WTC11 (cell line): ENCODE results near the gene PLXNC1. TPM values are rescaled to one million over a fixed set of nuclear protein-coding genes. Genes with fewer than 3 reads are reported as not detected.

Experiments used
- ATAC-seq: fragments of 200-7000 bp; cut with Tn5 transposase; 2 replicates; pipeline ENCODE4 v1.10.0; 2021; ENCODE audit warnings: mild to moderate bottlenecking, moderate library complexity
- CTCF ChIA-PET: fragments of 300-600 bp; sonication (Branson Sonifier 250); formaldehyde crosslinking; loops from one replicate; lab custom pipeline; 2021; ENCODE audit warnings: antibody characterized with exemption; lab: Charles Lee
- POLR2A ChIA-PET: fragments of 350-600 bp; sonication (Branson Sonifier 250); formaldehyde crosslinking; loops from one replicate; lab custom pipeline; 2021; ENCODE audit warnings: antibody characterized with exemption; lab: Charles Lee
- DNase-seq: peaks from one replicate; pipeline ENCODE4 v3.0.0; 2021; ENCODE audit warnings: low spot score
- H3K27ac Mint-ChIP-seq: 2 replicates; pipeline ENCODE4 v1.8.0; 2021; ENCODE audit warnings: mixed read lengths
- H3K27me3 Mint-ChIP-seq: 2 replicates; pipeline ENCODE4 v1.8.0; 2021; ENCODE audit warnings: low read depth, mild to moderate bottlenecking, moderate library complexity, mixed read lengths
- H3K36me3 Mint-ChIP-seq: 2 replicates; pipeline ENCODE4 v1.8.0; 2021; ENCODE audit warnings: mixed read lengths
- H3K4me1 Mint-ChIP-seq: 2 replicates; pipeline ENCODE4 v1.8.0; 2022; ENCODE audit warnings: mixed read lengths
- H3K4me3 Mint-ChIP-seq: 2 replicates; pipeline ENCODE4 v1.8.0; 2021; ENCODE audit warnings: mild to moderate bottlenecking, moderate library complexity, mixed read lengths
- H3K9me3 Mint-ChIP-seq: 2 replicates; pipeline ENCODE4 v1.8.0; 2021; ENCODE audit warnings: mixed read lengths
- EMX1 ChIP-seq: fragments of 250-450 bp; sonication (Bioruptor Pico); IDR thresholded peaks from 2 replicates; pipeline ENCODE4 v1.8.0; 2021; ENCODE audit warnings: mild to moderate bottlenecking
- ETV6 ChIP-seq: sonication (generic); formaldehyde crosslinking; IDR thresholded peaks from 2 replicates; pipeline ENCODE4 v1.8.1; 2022; ENCODE audit warnings: mild to moderate bottlenecking, missing genetic modification reagents
- FOXJ3 ChIP-seq: sonication (generic); formaldehyde crosslinking; IDR thresholded peaks from 2 replicates; pipeline ENCODE4 v1.9.0; 2021; ENCODE audit warnings: missing genetic modification reagents, mild to moderate bottlenecking, borderline replicate concordance
- FOXP1 ChIP-seq: sonication (generic); formaldehyde crosslinking; IDR thresholded peaks from 2 replicates; pipeline ENCODE4 v1.8.0; 2022; ENCODE audit warnings: missing genetic modification reagents, mild to moderate bottlenecking, moderate library complexity, borderline replicate concordance
- FOXP4 ChIP-seq: sonication (generic); formaldehyde crosslinking; IDR thresholded peaks from 2 replicates; pipeline ENCODE4 v1.8.0; 2022; ENCODE audit warnings: mild to moderate bottlenecking, missing genetic modification reagents
- GTF2I ChIP-seq: fragments of 250-450 bp; sonication (Bioruptor Pico); conservative IDR thresholded peaks from 2 replicates; pipeline ENCODE4 v1.4.0; 2021; ENCODE audit warnings: mild to moderate bottlenecking
- HMGA2 ChIP-seq: fragments of 250-450 bp; sonication (Bioruptor Pico); IDR thresholded peaks from 2 replicates; pipeline ENCODE4 v1.4.0; 2021; ENCODE audit warnings: mild to moderate bottlenecking, moderate library complexity
- IRF1 ChIP-seq: sonication (generic); formaldehyde crosslinking; IDR thresholded peaks from 2 replicates; pipeline ENCODE4 v1.8.0; 2023; ENCODE audit warnings: missing genetic modification reagents
- IRF2 ChIP-seq: sonication (generic); formaldehyde crosslinking; IDR thresholded peaks from 2 replicates; pipeline ENCODE4 v1.8.0; 2022; ENCODE audit warnings: low read depth, missing genetic modification reagents, borderline replicate concordance
- MLX ChIP-seq: sonication (generic); formaldehyde crosslinking; IDR thresholded peaks from 2 replicates; pipeline ENCODE4 v1.8.1; 2023; ENCODE audit warnings: mild to moderate bottlenecking, missing genetic modification reagents, moderate library complexity
- MXD4 ChIP-seq: fragments of 250-450 bp; sonication (Bioruptor Pico); IDR thresholded peaks from 2 replicates; pipeline ENCODE4 v1.8.0; 2021; ENCODE audit warnings: mild to moderate bottlenecking, moderate library complexity, borderline replicate concordance
- PRDM15 ChIP-seq: sonication (generic); formaldehyde crosslinking; IDR thresholded peaks from 2 replicates; pipeline ENCODE4 v1.8.0; 2022; ENCODE audit warnings: missing genetic modification reagents
- SMAD4 ChIP-seq: sonication (generic); formaldehyde crosslinking; IDR thresholded peaks from 2 replicates; pipeline ENCODE4 v1.8.0; 2022; ENCODE audit warnings: mild to moderate bottlenecking, missing genetic modification reagents
- SOX15 ChIP-seq: fragments of 250-450 bp; sonication (Bioruptor Pico); IDR thresholded peaks from 2 replicates; pipeline ENCODE4 v1.9.0; 2021; ENCODE audit warnings: mild to moderate bottlenecking
- TP53 ChIP-seq: sonication (generic); formaldehyde crosslinking; IDR thresholded peaks from 2 replicates; pipeline ENCODE4 v1.8.1; 2023; ENCODE audit warnings: mild to moderate bottlenecking, missing genetic modification reagents
- USF1 ChIP-seq: sonication (generic); formaldehyde crosslinking; IDR thresholded peaks from 2 replicates; pipeline ENCODE4 v1.8.0; 2022; ENCODE audit warnings: mild to moderate bottlenecking, missing genetic modification reagents
- ZBTB43 ChIP-seq: sonication (generic); formaldehyde crosslinking; IDR thresholded peaks from 2 replicates; pipeline ENCODE4 v1.8.1; 2023; ENCODE audit warnings: mild to moderate bottlenecking, missing genetic modification reagents
- ZMAT4 ChIP-seq: fragments of 250-450 bp; sonication (Bioruptor Pico); IDR thresholded peaks from 2 replicates; pipeline ENCODE4 v1.9.0; 2021; ENCODE audit warnings: mild to moderate bottlenecking
- ZNF219 ChIP-seq: sonication (generic); formaldehyde crosslinking; IDR thresholded peaks from 2 replicates; pipeline ENCODE4 v1.8.0; 2023; ENCODE audit warnings: missing genetic modification reagents, mild to moderate bottlenecking, borderline replicate concordance
- ZNF263 ChIP-seq: sonication (generic); formaldehyde crosslinking; IDR thresholded peaks from 2 replicates; pipeline ENCODE4 v1.8.1; 2022; ENCODE audit warnings: low read depth, mild to moderate bottlenecking, moderate library complexity, missing genetic modification reagents
- ZNF416 ChIP-seq: fragments of 250-450 bp; sonication (Bioruptor Pico); IDR thresholded peaks from 2 replicates; pipeline ENCODE4 v1.9.0; 2021; ENCODE audit warnings: mild to moderate bottlenecking, inconsistent platforms
- total RNA-seq: library from RNA; stranded (reverse); gene quantifications from 3 replicates; pipeline ENCODE4 v1.2.3, GENCODE V29; 2021

Gene PLXNC1
- total RNA-seq, 1 experiment from 2014 or later: 3.1 TPM

- TF ChIP-seq PRDM15 (CRISPR knock-in tag): no peak
- no peak for TF ChIP-seq TP53 (CRISPR knock-in tag)
- no peak for TF ChIP-seq ZBTB43 (CRISPR knock-in tag)
- no peak for TF ChIP-seq HMGA2 (CRISPR knock-in tag)
- no peak for TF ChIP-seq ZNF219
- no peak for TF ChIP-seq IRF2 (CRISPR knock-in tag)
- no peak for TF ChIP-seq GTF2I (CRISPR knock-in tag)
These were observed 42.2 kb downstream of the PLXNC1 start (continued) for GRCh38 chr12:94190623-94191022.

- no peak overlapping the region for H3K27ac Mint-ChIP-seq
- ChIA-PET POLR2A (no interaction called here), CTCF (no interaction called here)
- DNase-seq (no peak), ATAC-seq (no peak)
- peaks cover 3% of the 10 kb centered on the region; the same call in 1 of the 2 replicates for H3K36me3 Mint-ChIP-seq
- no peaks in the 10 kb centered on the region for H3K4me1 Mint-ChIP-seq
- no peak overlapping the region for H3K4me3 Mint-ChIP-seq
- peaks cover 14% of the 10 kb centered on the region for H3K27me3 Mint-ChIP-seq
- TF ChIP-seq ZNF263 (CRISPR knock-in tag) (no peak), SOX15 (no peak), FOXP4 (CRISPR knock-in tag) (no peak), EMX1 (CRISPR knock-in tag) (no peak), FOXP1 (CRISPR knock-in tag) (no peak), ZNF416 (CRISPR knock-in tag) (no peak), FOXJ3 (CRISPR knock-in tag) (no peak), IRF1 (CRISPR knock-in tag) (no peak), MXD4 (no peak), MLX (CRISPR knock-in tag) (no peak), ETV6 (CRISPR knock-in tag) (no peak), GTF2I (CRISPR knock-in tag) (no peak), USF1 (CRISPR knock-in tag) (no peak), ZMAT4 (CRISPR knock-in tag) (no peak), SMAD4 (CRISPR knock-in tag) (no peak)
- TF ChIP-seq, all 79 proteins: peak for 0
- H3K9me3 Mint-ChIP-seq: peaks cover 15% of the 10 kb centered on the region
These were observed 42.6 kb downstream of the PLXNC1 start for GRCh38 chr12:94191023-94191422.
